ENCODE data around the gene C6orf141. TPM values are rescaled to one million over a fixed set of nuclear protein-coding genes. Genes with fewer than 3 reads are reported as not detected.

Gene C6orf141
- total and polyA plus RNA-seq, 10 of the 15 experiments (the other 5 are each of a cell fraction or from before 2014, with no cell fraction given): 0.05 to 0.19 TPM; not detected in 8

DNA sequence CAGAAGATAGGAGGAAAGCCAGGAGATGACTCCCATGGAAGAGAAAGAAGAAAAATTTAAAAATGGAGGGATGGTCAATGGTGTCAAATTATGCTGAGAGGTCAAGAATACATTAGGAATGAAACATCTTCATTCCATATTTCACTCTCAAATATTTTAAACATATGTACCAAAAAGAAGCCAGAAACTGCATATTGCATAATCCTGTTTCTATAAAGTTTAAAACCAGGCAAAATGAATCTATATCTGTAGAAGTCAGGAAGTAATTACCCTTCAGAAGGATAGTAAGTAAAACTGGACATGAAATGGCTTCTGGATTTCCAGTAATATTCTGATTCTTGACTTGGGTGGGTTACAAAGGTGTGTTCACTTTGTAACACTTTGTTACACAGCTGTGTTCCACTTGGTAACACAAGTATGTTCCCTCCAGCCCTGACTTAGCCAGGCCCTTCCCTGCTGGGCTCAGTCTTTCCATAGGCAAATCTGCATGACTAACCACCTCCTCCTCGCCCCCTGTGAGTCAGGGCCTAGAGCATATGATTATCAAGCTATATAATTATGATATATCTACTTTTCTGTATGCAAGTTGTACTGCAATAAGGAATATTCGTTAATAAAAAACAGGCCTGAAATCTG lies 20.2 kb upstream of the C6orf141 start:
- Histone ChIP-seq H3K9ac (ENCODE audit: control insufficient read depth, insufficient read depth, low read length) (no peak overlapping the region), H3K79me2 (ENCODE audit: control insufficient read depth, insufficient read depth, low read length) (no peaks in the 10 kb centered on the region), H3K4me1 (ENCODE audit: control insufficient read depth, insufficient read depth, low read length) (no peaks in the 10 kb centered on the region), H2AFZ (ENCODE audit: control insufficient read depth, low read depth, low read length) (no peak overlapping the region), H4K20me1 (ENCODE audit: control insufficient read depth, insufficient read depth) (no peaks in the 10 kb centered on the region), H3K4me3 (no peak overlapping the region), H3K27ac (ENCODE audit: control insufficient read depth, insufficient read depth) (no peak overlapping the region), H3K9me3 (replicated peaks; ENCODE audit: control insufficient read depth, insufficient read depth, low read length) (no peaks in the 10 kb centered on the region), H3K4me2 (ENCODE audit: control insufficient read depth, insufficient read depth) (no peak overlapping the region), H3K27me3 (replicated peaks in 1 of 2; ENCODE audit: control insufficient read depth in 2 of 2, insufficient read depth in 2 of 2, low read length in 1 of 2) (no peaks in the 10 kb centered on the region), H3K36me3 (ENCODE audit: control insufficient read depth in 2 of 2, insufficient read depth in 2 of 2, low read length in 1 of 2) (no peaks in the 10 kb centered on the region)
- ATAC-seq (no peak), DNase-seq (ENCODE audit: low read depth, low spot score) (no peak), FAIRE-seq (no peak)
- WGBS (ENCODE audit: insufficient coverage, insufficient replicate concordance, low lambda C conversion rate, missing lambda C conversion rate): 3% methylated on average over 2 of the region's 2 CpGs
- RAD21 ChIA-PET (ENCODE audit: unreplicated experiment): no interaction called here
- SMC1A ChIA-PET (ENCODE audit: uncharacterized antibody, unreplicated experiment): interaction anchor here (1.3 kb wide), 2 partner anchors 75 to 76 kb away, joined by 3 to 4 read pairs; no protein-coding TSS in a partner anchor
- in situ Hi-C loops (cut with MboI) (loop anchor here (5.0 kb wide), 1 partner anchor 317 kb away; no protein-coding TSS in a partner anchor), intact Hi-C loops (cut with micrococcal nuclease; ENCODE audit: unreplicated experiment) (no loop called here)
- POLR2A ChIA-PET: no interaction called here
- no peak for TF ChIP-seq IRF4 (IDR thresholded peaks at IDR 0.05; ENCODE audit: low read depth, low read length)
- no peak for TF ChIP-seq CHD1 (IDR thresholded peaks at IDR 0.05; ENCODE audit: low read depth, low read length)
- TF ChIP-seq LARP7 (IDR thresholded peaks at IDR 0.05): no peak
- no peak for TF ChIP-seq NFXL1 (IDR thresholded peaks at IDR 0.05; ENCODE audit: borderline replicate concordance)
- TF ChIP-seq, protein P1, sequence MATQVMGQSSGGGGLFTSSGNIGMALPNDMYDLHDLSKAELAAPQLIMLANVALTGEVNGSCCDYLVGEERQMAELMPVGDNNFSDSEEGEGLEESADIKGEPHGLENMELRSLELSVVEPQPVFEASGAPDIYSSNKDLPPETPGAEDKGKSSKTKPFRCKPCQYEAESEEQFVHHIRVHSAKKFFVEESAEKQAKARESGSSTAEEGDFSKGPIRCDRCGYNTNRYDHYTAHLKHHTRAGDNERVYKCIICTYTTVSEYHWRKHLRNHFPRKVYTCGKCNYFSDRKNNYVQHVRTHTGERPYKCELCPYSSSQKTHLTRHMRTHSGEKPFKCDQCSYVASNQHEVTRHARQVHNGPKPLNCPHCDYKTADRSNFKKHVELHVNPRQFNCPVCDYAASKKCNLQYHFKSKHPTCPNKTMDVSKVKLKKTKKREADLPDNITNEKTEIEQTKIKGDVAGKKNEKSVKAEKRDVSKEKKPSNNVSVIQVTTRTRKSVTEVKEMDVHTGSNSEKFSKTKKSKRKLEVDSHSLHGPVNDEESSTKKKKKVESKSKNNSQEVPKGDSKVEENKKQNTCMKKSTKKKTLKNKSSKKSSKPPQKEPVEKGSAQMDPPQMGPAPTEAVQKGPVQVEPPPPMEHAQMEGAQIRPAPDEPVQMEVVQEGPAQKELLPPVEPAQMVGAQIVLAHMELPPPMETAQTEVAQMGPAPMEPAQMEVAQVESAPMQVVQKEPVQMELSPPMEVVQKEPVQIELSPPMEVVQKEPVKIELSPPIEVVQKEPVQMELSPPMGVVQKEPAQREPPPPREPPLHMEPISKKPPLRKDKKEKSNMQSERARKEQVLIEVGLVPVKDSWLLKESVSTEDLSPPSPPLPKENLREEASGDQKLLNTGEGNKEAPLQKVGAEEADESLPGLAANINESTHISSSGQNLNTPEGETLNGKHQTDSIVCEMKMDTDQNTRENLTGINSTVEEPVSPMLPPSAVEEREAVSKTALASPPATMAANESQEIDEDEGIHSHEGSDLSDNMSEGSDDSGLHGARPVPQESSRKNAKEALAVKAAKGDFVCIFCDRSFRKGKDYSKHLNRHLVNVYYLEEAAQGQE (IDR thresholded peaks at IDR 0.05; ENCODE audit: low read depth, low read length): no peak
- no peak for TF ChIP-seq NRF1 (conservative IDR thresholded peaks at IDR 0.05; ENCODE audit: low read depth, low read length)
- TF ChIP-seq EZH2 (IDR thresholded peaks at IDR 0.05; ENCODE audit: borderline replicate concordance, control insufficient read depth, low read depth, low read length): no peak
- TF ChIP-seq ZNF274 (IDR thresholded peaks at IDR 0.05; ENCODE audit: insufficient read depth, insufficient read length): no peak
- TF ChIP-seq, protein P2, sequence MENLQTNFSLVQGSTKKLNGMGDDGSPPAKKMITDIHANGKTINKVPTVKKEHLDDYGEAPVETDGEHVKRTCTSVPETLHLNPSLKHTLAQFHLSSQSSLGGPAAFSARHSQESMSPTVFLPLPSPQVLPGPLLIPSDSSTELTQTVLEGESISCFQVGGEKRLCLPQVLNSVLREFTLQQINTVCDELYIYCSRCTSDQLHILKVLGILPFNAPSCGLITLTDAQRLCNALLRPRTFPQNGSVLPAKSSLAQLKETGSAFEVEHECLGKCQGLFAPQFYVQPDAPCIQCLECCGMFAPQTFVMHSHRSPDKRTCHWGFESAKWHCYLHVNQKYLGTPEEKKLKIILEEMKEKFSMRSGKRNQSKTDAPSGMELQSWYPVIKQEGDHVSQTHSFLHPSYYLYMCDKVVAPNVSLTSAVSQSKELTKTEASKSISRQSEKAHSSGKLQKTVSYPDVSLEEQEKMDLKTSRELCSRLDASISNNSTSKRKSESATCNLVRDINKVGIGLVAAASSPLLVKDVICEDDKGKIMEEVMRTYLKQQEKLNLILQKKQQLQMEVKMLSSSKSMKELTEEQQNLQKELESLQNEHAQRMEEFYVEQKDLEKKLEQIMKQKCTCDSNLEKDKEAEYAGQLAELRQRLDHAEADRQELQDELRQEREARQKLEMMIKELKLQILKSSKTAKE (IDR thresholded peaks at IDR 0.05; ENCODE audit: low read depth, poor library complexity, severe bottlenecking): no peak
- TF ChIP-seq, protein P3, sequence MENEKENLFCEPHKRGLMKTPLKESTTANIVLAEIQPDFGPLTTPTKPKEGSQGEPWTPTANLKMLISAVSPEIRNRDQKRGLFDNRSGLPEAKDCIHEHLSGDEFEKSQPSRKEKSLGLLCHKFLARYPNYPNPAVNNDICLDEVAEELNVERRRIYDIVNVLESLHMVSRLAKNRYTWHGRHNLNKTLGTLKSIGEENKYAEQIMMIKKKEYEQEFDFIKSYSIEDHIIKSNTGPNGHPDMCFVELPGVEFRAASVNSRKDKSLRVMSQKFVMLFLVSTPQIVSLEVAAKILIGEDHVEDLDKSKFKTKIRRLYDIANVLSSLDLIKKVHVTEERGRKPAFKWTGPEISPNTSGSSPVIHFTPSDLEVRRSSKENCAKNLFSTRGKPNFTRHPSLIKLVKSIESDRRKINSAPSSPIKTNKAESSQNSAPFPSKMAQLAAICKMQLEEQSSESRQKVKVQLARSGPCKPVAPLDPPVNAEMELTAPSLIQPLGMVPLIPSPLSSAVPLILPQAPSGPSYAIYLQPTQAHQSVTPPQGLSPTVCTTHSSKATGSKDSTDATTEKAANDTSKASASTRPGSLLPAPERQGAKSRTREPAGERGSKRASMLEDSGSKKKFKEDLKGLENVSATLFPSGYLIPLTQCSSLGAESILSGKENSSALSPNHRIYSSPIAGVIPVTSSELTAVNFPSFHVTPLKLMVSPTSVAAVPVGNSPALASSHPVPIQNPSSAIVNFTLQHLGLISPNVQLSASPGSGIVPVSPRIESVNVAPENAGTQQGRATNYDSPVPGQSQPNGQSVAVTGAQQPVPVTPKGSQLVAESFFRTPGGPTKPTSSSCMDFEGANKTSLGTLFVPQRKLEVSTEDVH (IDR thresholded peaks at IDR 0.05; ENCODE audit: low read depth, partially characterized antibody): no peak
- no peak for TF ChIP-seq YY1 (IDR thresholded peaks at IDR 0.05; ENCODE audit: low read depth, low read length)
- no peak for TF ChIP-seq POLR2AphosphoS2 (IDR thresholded peaks at IDR 0.05; ENCODE audit: low read depth, low read length)
- no peak for TF ChIP-seq NR2C2 (IDR thresholded peaks at IDR 0.05; ENCODE audit: borderline replicate concordance, control insufficient read depth, insufficient read length, low read depth)
- CTCF ChIA-PET: interaction anchor here (0.7 to 6.2 kb wide), 5 partner anchors 12 to 318 kb away, joined by 3 to 98 read pairs (median 3); no protein-coding TSS in a partner anchor
- BruUV-seq (replicated peaks): no TSS peak
